HEK293 (cell line): ENCODE data around the gene ZNF200.
A peak's percentile ranks its signal among the peaks of the same experiment; 100 is the strongest.

Experiments
- ELK4 ChIP-seq: IDR thresholded peaks from 2 replicates; pipeline ENCODE4 v1.6.1; 2011; ENCODE audit warnings: mild to moderate bottlenecking, low read depth, low read length, borderline replicate concordance
- MZF1 ChIP-seq: fragments of 450-650 bp; formaldehyde crosslinking; IDR thresholded peaks from 2 replicates; pipeline ENCODE4 v1.5.1; 2017; ENCODE audit warnings: missing biosample characterization, missing genetic modification characterization, borderline replicate concordance
- PRDM10 ChIP-seq: fragments of 450-650 bp; formaldehyde crosslinking; IDR thresholded peaks from 2 replicates; pipeline ENCODE4 v1.5.1; 2016; ENCODE audit warnings: missing biosample characterization, missing genetic modification characterization
- RBAK ChIP-seq: fragments of 450-650 bp; formaldehyde crosslinking; IDR thresholded peaks from 2 replicates; pipeline ENCODE4 v1.5.1; 2016; ENCODE audit warnings: missing biosample characterization, missing genetic modification characterization
- SP3 ChIP-seq: fragments of 450-650 bp; formaldehyde crosslinking; IDR thresholded peaks from 2 replicates; pipeline ENCODE4 v1.5.1; 2016; ENCODE audit warnings: missing biosample characterization, missing genetic modification characterization
- SP7 ChIP-seq: fragments of 450-650 bp; formaldehyde crosslinking; IDR thresholded peaks from 2 replicates; pipeline ENCODE4 v1.5.1; 2016; ENCODE audit warnings: missing biosample characterization, missing genetic modification characterization
- ZBTB10 ChIP-seq: fragments of 450-650 bp; formaldehyde crosslinking; IDR thresholded peaks from 2 replicates; pipeline ENCODE4 v1.5.1; 2016; ENCODE audit warnings: missing biosample characterization, missing genetic modification characterization
- ZFHX2 ChIP-seq: fragments of 450-650 bp; formaldehyde crosslinking; conservative IDR thresholded peaks from 2 replicates; pipeline ENCODE4 v1.5.1; 2016; ENCODE audit warnings: missing biosample characterization, missing genetic modification characterization
- ZFP69B ChIP-seq: fragments of 450-650 bp; formaldehyde crosslinking; IDR thresholded peaks from 2 replicates; pipeline ENCODE4 v1.5.1; 2016; ENCODE audit warnings: missing biosample characterization, missing genetic modification characterization
- ZNF112 ChIP-seq: fragments of 450-650 bp; formaldehyde crosslinking; IDR thresholded peaks from 2 replicates; pipeline ENCODE4 v1.5.0; 2017; ENCODE audit warnings: missing biosample characterization, missing genetic modification characterization
- ZNF121 ChIP-seq: fragments of 450-650 bp; formaldehyde crosslinking; IDR thresholded peaks from 2 replicates; pipeline ENCODE4 v1.5.1; 2016; ENCODE audit warnings: missing biosample characterization, missing genetic modification characterization
- ZNF146 ChIP-seq: fragments of 450-650 bp; formaldehyde crosslinking; IDR thresholded peaks from 2 replicates; pipeline ENCODE4 v1.5.1; 2016; ENCODE audit warnings: missing biosample characterization, missing genetic modification characterization
- ZNF148 ChIP-seq: fragments of 450-650 bp; formaldehyde crosslinking; IDR thresholded peaks from 2 replicates; pipeline ENCODE4 v1.5.0; 2017; ENCODE audit warnings: missing biosample characterization, missing genetic modification characterization, borderline replicate concordance
- ZNF157 ChIP-seq: fragments of 450-650 bp; formaldehyde crosslinking; IDR thresholded peaks from 2 replicates; pipeline ENCODE4 v1.5.1; 2016; ENCODE audit warnings: missing biosample characterization, missing genetic modification characterization
- ZNF16 ChIP-seq: fragments of 450-650 bp; formaldehyde crosslinking; IDR thresholded peaks from 2 replicates; pipeline ENCODE4 v1.5.1; 2016; ENCODE audit warnings: low read depth, missing biosample characterization, missing genetic modification characterization
- ZNF174 ChIP-seq: fragments of 450-650 bp; formaldehyde crosslinking; IDR thresholded peaks from 2 replicates; pipeline ENCODE4 v1.5.0; 2017; ENCODE audit warnings: missing biosample characterization, mild to moderate bottlenecking, missing genetic modification characterization
- ZNF18 ChIP-seq: fragments of 450-650 bp; formaldehyde crosslinking; IDR thresholded peaks from 2 replicates; pipeline ENCODE4 v1.5.1; 2016; ENCODE audit warnings: missing biosample characterization, missing genetic modification characterization
- ZNF214 ChIP-seq: fragments of 450-650 bp; formaldehyde crosslinking; IDR thresholded peaks from 2 replicates; pipeline ENCODE4 v1.5.1; 2017; ENCODE audit warnings: missing biosample characterization, mild to moderate bottlenecking, missing genetic modification characterization, borderline replicate concordance
- ZNF23 ChIP-seq: fragments of 450-650 bp; formaldehyde crosslinking; IDR thresholded peaks from 2 replicates; pipeline ENCODE4 v1.5.1; 2016; ENCODE audit warnings: missing biosample characterization, missing genetic modification characterization, borderline replicate concordance
- ZNF248 ChIP-seq: fragments of 450-650 bp; formaldehyde crosslinking; IDR thresholded peaks from 2 replicates; pipeline ENCODE4 v1.5.1; 2017; ENCODE audit warnings: missing biosample characterization, missing genetic modification characterization
- ZNF26 ChIP-seq: fragments of 450-650 bp; formaldehyde crosslinking; IDR thresholded peaks from 2 replicates; pipeline ENCODE4 v1.5.1; 2016; ENCODE audit warnings: missing biosample characterization, missing genetic modification characterization
- ZNF354C ChIP-seq: fragments of 450-650 bp; formaldehyde crosslinking; IDR thresholded peaks from 2 replicates; pipeline ENCODE4 v1.5.1; 2016; ENCODE audit warnings: missing biosample characterization, missing genetic modification characterization, low read depth, borderline replicate concordance
- ZNF555 ChIP-seq: fragments of 450-650 bp; formaldehyde crosslinking; conservative IDR thresholded peaks from 2 replicates; pipeline ENCODE4 v1.5.1; 2017; ENCODE audit warnings: missing biosample characterization, mild to moderate bottlenecking, missing genetic modification characterization, inconsistent platforms
- ZNF658 ChIP-seq: fragments of 450-650 bp; formaldehyde crosslinking; IDR thresholded peaks from 2 replicates; pipeline ENCODE4; 2016; ENCODE audit warnings: missing biosample characterization, missing genetic modification characterization
- ZNF664 ChIP-seq: fragments of 450-650 bp; formaldehyde crosslinking; IDR thresholded peaks from 2 replicates; pipeline ENCODE4 v1.5.1; 2016; ENCODE audit warnings: missing biosample characterization, missing genetic modification characterization
- ZNF701 ChIP-seq: fragments of 450-650 bp; formaldehyde crosslinking; IDR thresholded peaks from 2 replicates; pipeline ENCODE4 v1.5.1; 2016; ENCODE audit warnings: missing biosample characterization, missing genetic modification characterization
- ZNF777 ChIP-seq: fragments of 450-650 bp; formaldehyde crosslinking; IDR thresholded peaks from 2 replicates; pipeline ENCODE4 v1.5.1; 2017; ENCODE audit warnings: missing biosample characterization, missing genetic modification characterization, borderline replicate concordance

ZNF200 gene

GRCh38 chr16:3234857-3235561 lies at the start of gene ZNF200 (continued):
- peak; percentile 56 for TF ChIP-seq PRDM10 (tag by site-specific recombination)
- no peak for TF ChIP-seq ZNF26 (tag by site-specific recombination)
- no peak for TF ChIP-seq RBAK (tag by site-specific recombination)
- TF ChIP-seq ZNF248 (tag by site-specific recombination), result no peak
- TF ChIP-seq ZNF23 (tag by site-specific recombination), result no peak
- TF ChIP-seq ZNF121, result no peak
- TF ChIP-seq ZBTB10, result peak; percentile 47; the same call in 1 of the 2 replicates
- TF ChIP-seq ZNF664 (tag by site-specific recombination), result no peak
- no peak for TF ChIP-seq ZNF354C (tag by site-specific recombination)
- no peak for TF ChIP-seq ELK4
- TF ChIP-seq ZNF658 (tag by site-specific recombination), result no peak
- TF ChIP-seq ZFHX2 (tag by site-specific recombination), result no peak
- TF ChIP-seq ZNF157 (tag by site-specific recombination), result no peak
- TF ChIP-seq ZNF555 (tag by site-specific recombination), result no peak
- no peak for TF ChIP-seq ZNF701 (tag by site-specific recombination)
- peak; percentile 74 for TF ChIP-seq SP7 (tag by site-specific recombination)
- no peak for TF ChIP-seq ZNF16
- TF ChIP-seq ZNF214 (tag by site-specific recombination), result no peak
- TF ChIP-seq SP3 (tag by site-specific recombination), result peak; percentile 75
- no peak for TF ChIP-seq ZNF112 (tag by site-specific recombination)
- peak; percentile 17; the same call in 1 of the 2 replicates for TF ChIP-seq ZFP69B (tag by site-specific recombination)
- TF ChIP-seq ZNF18 (tag by site-specific recombination), result no peak
- TF ChIP-seq ZNF148 (tag by site-specific recombination), result no peak
- TF ChIP-seq ZNF146 (tag by site-specific recombination), result no peak
- TF ChIP-seq ZNF174, result no peak
- TF ChIP-seq MZF1 (tag by site-specific recombination), result peak; percentile 56; the same call in 1 of the 2 replicates
- peak; percentile 82; the same call in 1 of the 2 replicates for TF ChIP-seq ZNF777 (tag by site-specific recombination)
